Panc1 (cell line): Measurements from ENCODE around the gene SLC25A38. TPM values are rescaled to one million over a fixed set of nuclear protein-coding genes. Genes with fewer than 3 reads are reported as not detected.

ENCODE experiments used
- ATAC-seq: fragments of 200-7000 bp; cut with Tn5 transposase; 2 replicates; pipeline ENCODE4 v1.9.1; 2020; ENCODE audit warnings: mild to moderate bottlenecking, moderate library complexity
- BruUV-seq: library from RNA; stranded (reverse); fragments of 400-500 nt; replicated peaks from 2 replicates; lab custom pipeline; 2021; lab: Mats Ljungman, UMichigan
- CTCF ChIA-PET: fragments of 300-600 bp; sonication (Branson Sonifier 250); formaldehyde crosslinking; loops from one replicate; lab custom pipeline; 2022; ENCODE audit warnings: antibody characterized with exemption; lab: Charles Lee
- POLR2A ChIA-PET: fragments of 300-600 bp; sonication (Branson Sonifier 250); formaldehyde crosslinking; loops from one replicate; lab custom pipeline; 2022; ENCODE audit warnings: antibody characterized with exemption; lab: Charles Lee
- DNase-seq: peaks from one replicate; pipeline ENCODE4 v3.0.0-alpha.2; 2010; ENCODE audit warnings: low read depth, low spot score
- H3K27ac ChIP-seq: 2 replicates; pipeline ENCODE4 v1.5.1; 2011; ENCODE audit warnings: mild to moderate bottlenecking, low read length, inconsistent platforms
- H3K27me3 ChIP-seq: fragments of 200-500 bp; sonication (Bioruptor generic); 2 replicates; pipeline ENCODE4 v1.6.0; 2014; ENCODE audit warnings: low read length, inconsistent platforms; ENCODE audit not compliant: control insufficient read depth, insufficient read depth
- H3K36me3 ChIP-seq: fragments of 200-500 bp; sonication (Bioruptor generic); 2 replicates; pipeline ENCODE4 v1.5.1; 2014; ENCODE audit warnings: inconsistent platforms, mild to moderate bottlenecking, low read length, moderate library complexity; ENCODE audit not compliant: control insufficient read depth, insufficient read depth
- H3K4me1 ChIP-seq: 2 replicates; pipeline ENCODE4 v1.5.1; 2011; ENCODE audit warnings: inconsistent platforms, mild to moderate bottlenecking, low read length, moderate library complexity; ENCODE audit not compliant: control insufficient read depth, insufficient read depth
- H3K4me3 ChIP-seq, 2 experiments: 2 replicates each; pipeline ENCODE4 v1.5.1; 2011 to 2012; ENCODE audit warnings: low read depth in 2 of 2, low read length in 2 of 2, mild to moderate bottlenecking in 2 of 2, inconsistent platforms in 1 of 2, moderate library complexity in 1 of 2
- H3K9me3 ChIP-seq: fragments of 200-500 bp; sonication (Bioruptor generic); 2 replicates; pipeline ENCODE4 v1.5.1; 2014; ENCODE audit warnings: low read depth, mild to moderate bottlenecking, inconsistent platforms, low read length, moderate library complexity; ENCODE audit not compliant: control insufficient read depth, insufficient read depth
- CTCF ChIP-seq: fragments of 450-650 bp; IDR thresholded peaks from 2 replicates; pipeline ENCODE4 v1.5.1; 2017; ENCODE audit warnings: mild to moderate bottlenecking
- POLR2AphosphoS5 ChIP-seq: IDR thresholded peaks from 2 replicates; pipeline ENCODE4 v1.6.1; 2012; ENCODE audit warnings: mild to moderate bottlenecking, low read depth, low read length, moderate library complexity
- REST ChIP-seq, 2 experiments: IDR thresholded peaks; 2 replicates each; pipeline ENCODE4 v1.6.1; 2011 to 2012; ENCODE audit warnings: low read depth in 2 of 2, control low read depth in 1 of 2, low read length in 1 of 2, mild to moderate bottlenecking in 1 of 2, moderate library complexity in 1 of 2; ENCODE audit not compliant: insufficient read depth in 1 of 2
- SIN3A ChIP-seq: IDR thresholded peaks from 2 replicates; pipeline ENCODE4 v1.6.1; 2012; ENCODE audit warnings: low read depth, mild to moderate bottlenecking, low read length, moderate library complexity, borderline replicate concordance; ENCODE audit not compliant: insufficient read depth
- TCF7L2 ChIP-seq: IDR thresholded peaks from 2 replicates; pipeline ENCODE4 v1.6.1; 2011; ENCODE audit warnings: mild to moderate bottlenecking, low read depth, low read length, inconsistent platforms
- in situ Hi-C: cut with HindIII; loops from 2 replicates; pipeline ENCODE4 v1.10.0; 2016; ENCODE audit warnings: low sequenced_read_pairs, low pct_unique_long_range_greater_than_20kb
- intact Hi-C: fragments of 100-400 bp; cut with micrococcal nuclease; formaldehyde crosslinking; loops from one replicate; pipeline ENCODE4 v1.10.0; 2022; ENCODE audit not compliant: unreplicated experiment
- total RNA-seq: library from RNA; stranded (reverse); gene quantifications from one replicate; pipeline ENCODE4 v1.2.1, GENCODE V29; 2021; ENCODE audit not compliant: unreplicated experiment

Gene SLC25A38
- total RNA-seq, 1 experiment from 2014 or later, result 21.5 TPM

- CTCF ChIA-PET, result no interaction called here
- H3K9me3 ChIP-seq, result no peaks in the 10 kb centered on the region
- no peaks in the 10 kb centered on the region for H3K36me3 ChIP-seq
- in situ Hi-C loops, result no loop called here
- no peak for ATAC-seq
- no peak overlapping the region for H3K4me3 ChIP-seq
- no peaks in the 10 kb centered on the region for H3K27me3 ChIP-seq
- no TSS peak for BruUV-seq
- intact Hi-C loops, result no loop called here
- no peaks in the 10 kb centered on the region for H3K4me1 ChIP-seq
- DNase-seq, result no peak
- H3K27ac ChIP-seq, result no peak overlapping the region
- no peak for TF ChIP-seq REST (IDR thresholded peaks at IDR 0.05; ENCODE audit: insufficient read depth in 1 of 2, low read depth in 2 of 2, low read length in 1 of 2)
- no peak for TF ChIP-seq TCF7L2
- no peak for TF ChIP-seq POLR2AphosphoS5
- TF ChIP-seq CTCF, result no peak
- no peak for TF ChIP-seq SIN3A
- POLR2A ChIA-PET, result no interaction called here
These were observed 49.0 kb upstream of the SLC25A38 start for GRCh38 chr3:39334205-39334604.

DNA sequence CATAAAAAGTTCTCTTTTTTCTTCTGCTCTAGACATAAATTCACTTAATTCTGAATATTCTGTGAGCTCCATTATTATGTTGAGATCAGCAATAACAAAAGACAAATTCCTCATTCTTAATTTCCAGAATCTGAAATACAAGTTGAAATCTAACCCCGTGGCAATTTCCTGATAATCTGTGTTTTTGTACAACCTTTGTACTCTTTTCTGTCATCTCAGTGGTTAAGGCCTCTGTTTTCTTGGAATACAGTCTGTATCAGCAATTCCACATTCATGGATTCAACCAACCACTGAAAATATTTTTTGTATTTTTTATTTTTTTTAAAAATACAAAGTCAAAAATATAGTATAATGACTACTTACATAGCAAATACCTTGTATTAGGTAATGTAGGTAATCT lies 45.0 kb upstream of the SLC25A38 start:
- ChIA-PET POLR2A (no interaction called here), CTCF (no interaction called here)
- H3K27me3 ChIP-seq, result no peaks in the 10 kb centered on the region
- ATAC-seq (no peak), DNase-seq (no peak)
- H3K4me3 ChIP-seq, result no peak overlapping the region
- in situ Hi-C loops, result no loop called here
- H3K4me1 ChIP-seq, result no peaks in the 10 kb centered on the region
- no TSS peak for BruUV-seq
- no peak overlapping the region for H3K27ac ChIP-seq
- H3K36me3 ChIP-seq, result no peaks in the 10 kb centered on the region
- H3K9me3 ChIP-seq, result no peaks in the 10 kb centered on the region
- intact Hi-C loops, result no loop called here
- TF ChIP-seq REST (IDR thresholded peaks at IDR 0.05; ENCODE audit: insufficient read depth in 1 of 2, low read depth in 2 of 2, low read length in 1 of 2), result no peak
- TF ChIP-seq POLR2AphosphoS5, result no peak
- no peak for TF ChIP-seq SIN3A
- TF ChIP-seq TCF7L2, result no peak
- TF ChIP-seq CTCF, result no peak
